Fibroblast of the conjunctiva (primary cell): Measurements from ENCODE around the gene COL9A2.
"Not testable (repeated sequence)": the region's sequence is repeated elsewhere in the genome, so short reads cannot be mapped to it uniquely, and the experiment has no call there.

Experiments
- DNase-seq: peaks from one replicate; pipeline ENCODE4 v3.0.0-alpha.2; 2010; ENCODE audit warnings: low read depth

The COL9A2 gene

GRCh38 chr1:40316595-40317393 lies at the start of gene COL9A2:
Gene COL9A2 (minus strand): TSS chr1:40317286. CDS start chr1:40317197, 89 bp downstream.
- DNase-seq: no peak

- DNase-seq: no peak
Measured at GRCh38 chr1:40363721-40364120, 46.6 kb upstream of the COL9A2 start.

GRCh38 chr1:40362699-40363098 lies 45.6 kb upstream of the COL9A2 start:
- DNase-seq: no peak

GRCh38 chr1:40362199-40362598 lies 45.1 kb upstream of the COL9A2 start:
- no peak for DNase-seq

GRCh38 chr1:40361637-40362036 lies 44.6 kb upstream of the COL9A2 start:
- DNase-seq: no peak

GRCh38 chr1:40361201-40361600 lies 44.1 kb upstream of the COL9A2 start:
- no peak for DNase-seq

- DNase-seq: no peak
Measured at GRCh38 chr1:40360631-40361030, 43.5 kb upstream of the COL9A2 start.

- DNase-seq: no peak
Measured at GRCh38 chr1:40357625-40358024, 40.5 kb upstream of the COL9A2 start.

- DNase-seq: no peak
Measured at GRCh38 chr1:40353082-40353481, 36.0 kb upstream of the COL9A2 start.

- DNase-seq: no peak
Measured at GRCh38 chr1:40352126-40352525, 35.0 kb upstream of the COL9A2 start.

- DNase-seq: no peak
Measured at GRCh38 chr1:40351124-40351523, 34.0 kb upstream of the COL9A2 start.

GRCh38 chr1:40350391-40350790 lies 33.3 kb upstream of the COL9A2 start:
- DNase-seq: no peak

GRCh38 chr1:40344597-40344996 lies 27.5 kb upstream of the COL9A2 start:
- peak; percentile 17 for DNase-seq

GRCh38 chr1:40342381-40342717 lies 25.3 kb upstream of the COL9A2 start:
- DNase-seq: not testable (repeated sequence)

GRCh38 chr1:40341491-40342380 lies 24.6 kb upstream of the COL9A2 start:
- DNase-seq: no peak

- DNase-seq: no peak
Measured at GRCh38 chr1:40339420-40340323, 22.6 kb upstream of the COL9A2 start.

GRCh38 chr1:40338745-40339419 lies 21.8 kb upstream of the COL9A2 start:
- peak; percentile 75 for DNase-seq

- no peak for DNase-seq
Measured at GRCh38 chr1:40337443-40337842, 20.4 kb upstream of the COL9A2 start.

- DNase-seq: no peak
Measured at GRCh38 chr1:40332695-40333094, 15.6 kb upstream of the COL9A2 start.

- not testable (repeated sequence) for DNase-seq
Measured at GRCh38 chr1:40331403-40331802, 14.3 kb upstream of the COL9A2 start.

GRCh38 chr1:40318970-40319621 lies 2.0 kb upstream of the COL9A2 start:
- DNase-seq: no peak
